HCT116 (cell line): ENCODE measurements around the gene TNFRSF19.

ENCODE experiments used
- EZH2 ChIP-seq: fragments of 200-600 bp; sonication (generic); IDR thresholded peaks from 2 replicates; pipeline ENCODE4 v1.6.1; 2017; ENCODE audit warnings: antibody characterized with exemption, mixed run types
- FOSL1 ChIP-seq: IDR thresholded peaks from 2 replicates; pipeline ENCODE4 v1.6.1; 2012; ENCODE audit warnings: low read depth
- POLR2A ChIP-seq: IDR thresholded peaks from 2 replicates; pipeline ENCODE4 v1.7.0; 2011; ENCODE audit warnings: borderline replicate concordance; ENCODE audit not compliant: insufficient read depth, insufficient read length; ENCODE audit errors: extremely low read depth
- SP1 ChIP-seq: IDR thresholded peaks from 2 replicates; pipeline ENCODE4 v1.6.1; 2012; ENCODE audit warnings: low read depth
- TCF7L2 ChIP-seq: IDR thresholded peaks from 2 replicates; pipeline ENCODE4 v1.7.0; 2011; ENCODE audit warnings: borderline replicate concordance, inconsistent platforms; ENCODE audit not compliant: insufficient read depth, insufficient read length; ENCODE audit errors: extremely low read depth
- YY1 ChIP-seq: IDR thresholded peaks from 2 replicates; pipeline ENCODE4 v1.6.1; 2011; ENCODE audit warnings: low read length, low read depth, moderate library complexity, mild to moderate bottlenecking; ENCODE audit not compliant: insufficient replicate concordance; ENCODE audit errors: extremely low read depth
- TF ChIP-seq, protein P1 (sequence below): IDR thresholded peaks from 2 replicates; pipeline ENCODE4 v1.6.1; 2012
- TF ChIP-seq, protein P2 (sequence below), 3 experiments: fragments of 200-600 bp in 1 of 3; sonication (generic) in 1 of 3; IDR thresholded peaks in 2 of 3; conservative IDR thresholded peaks in 1 of 3; 2 replicates each; pipeline ENCODE4 v1.5.1; 2012 to 2017; ENCODE audit warnings: low read depth in 2 of 3, low read length in 2 of 3, antibody characterized with exemption in 1 of 3, borderline replicate concordance in 1 of 3, control low read depth in 1 of 3, mild to moderate bottlenecking in 1 of 3, mixed read lengths in 1 of 3, mixed run types in 1 of 3, moderate library complexity in 1 of 3; ENCODE audit not compliant: insufficient read depth in 1 of 3
- TF ChIP-seq, protein P3 (sequence below): IDR thresholded peaks from 2 replicates; pipeline ENCODE4 v1.6.1; 2012; ENCODE audit warnings: low read depth

DNA sequence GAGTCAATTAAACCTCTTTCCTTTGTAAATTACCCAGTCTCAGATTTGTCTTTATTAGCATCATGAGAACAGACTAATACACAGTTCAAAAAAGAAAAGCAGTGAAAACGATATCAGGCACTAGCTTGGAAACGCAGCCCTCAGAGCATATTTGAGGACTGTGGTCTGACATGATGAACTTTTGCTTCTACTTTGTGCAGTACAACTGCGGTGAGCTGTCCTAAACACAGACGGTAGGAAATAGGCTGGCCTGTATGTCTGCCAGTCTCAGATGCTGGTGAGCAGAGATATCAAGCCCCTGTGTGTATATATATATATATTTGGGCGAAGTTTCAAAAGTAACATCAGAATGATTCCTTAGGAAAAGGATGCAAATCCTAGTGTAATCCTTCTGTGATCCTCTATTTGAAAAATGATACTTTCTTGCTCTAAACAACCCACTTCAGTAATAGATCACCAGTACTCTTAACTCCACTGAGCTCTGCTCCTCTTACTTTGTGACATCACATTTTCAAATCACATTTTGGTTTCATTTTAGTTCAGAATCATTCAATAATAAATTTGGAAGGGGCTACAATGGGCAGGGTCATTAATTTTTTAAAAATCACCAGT is 74.4 kb downstream of the TNFRSF19 start:
- TF ChIP-seq FOSL1: no peak
- no peak for TF ChIP-seq EZH2
- TF ChIP-seq YY1: no peak
- no peak for TF ChIP-seq SP1
- TF ChIP-seq, protein P1, sequence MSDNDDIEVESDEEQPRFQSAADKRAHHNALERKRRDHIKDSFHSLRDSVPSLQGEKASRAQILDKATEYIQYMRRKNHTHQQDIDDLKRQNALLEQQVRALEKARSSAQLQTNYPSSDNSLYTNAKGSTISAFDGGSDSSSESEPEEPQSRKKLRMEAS: no peak
- TF ChIP-seq, protein P2, sequence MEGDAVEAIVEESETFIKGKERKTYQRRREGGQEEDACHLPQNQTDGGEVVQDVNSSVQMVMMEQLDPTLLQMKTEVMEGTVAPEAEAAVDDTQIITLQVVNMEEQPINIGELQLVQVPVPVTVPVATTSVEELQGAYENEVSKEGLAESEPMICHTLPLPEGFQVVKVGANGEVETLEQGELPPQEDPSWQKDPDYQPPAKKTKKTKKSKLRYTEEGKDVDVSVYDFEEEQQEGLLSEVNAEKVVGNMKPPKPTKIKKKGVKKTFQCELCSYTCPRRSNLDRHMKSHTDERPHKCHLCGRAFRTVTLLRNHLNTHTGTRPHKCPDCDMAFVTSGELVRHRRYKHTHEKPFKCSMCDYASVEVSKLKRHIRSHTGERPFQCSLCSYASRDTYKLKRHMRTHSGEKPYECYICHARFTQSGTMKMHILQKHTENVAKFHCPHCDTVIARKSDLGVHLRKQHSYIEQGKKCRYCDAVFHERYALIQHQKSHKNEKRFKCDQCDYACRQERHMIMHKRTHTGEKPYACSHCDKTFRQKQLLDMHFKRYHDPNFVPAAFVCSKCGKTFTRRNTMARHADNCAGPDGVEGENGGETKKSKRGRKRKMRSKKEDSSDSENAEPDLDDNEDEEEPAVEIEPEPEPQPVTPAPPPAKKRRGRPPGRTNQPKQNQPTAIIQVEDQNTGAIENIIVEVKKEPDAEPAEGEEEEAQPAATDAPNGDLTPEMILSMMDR (IDR thresholded peaks at IDR 0.05 in 2 of 3, conservative IDR thresholded peaks at IDR 0.05 in 1 of 3; ENCODE audit: borderline replicate concordance in 1 of 3, insufficient read depth in 1 of 3, low read depth in 2 of 3, low read length in 2 of 3): no peak
- TF ChIP-seq POLR2A: no peak
- TF ChIP-seq TCF7L2: no peak
- TF ChIP-seq, protein P3, sequence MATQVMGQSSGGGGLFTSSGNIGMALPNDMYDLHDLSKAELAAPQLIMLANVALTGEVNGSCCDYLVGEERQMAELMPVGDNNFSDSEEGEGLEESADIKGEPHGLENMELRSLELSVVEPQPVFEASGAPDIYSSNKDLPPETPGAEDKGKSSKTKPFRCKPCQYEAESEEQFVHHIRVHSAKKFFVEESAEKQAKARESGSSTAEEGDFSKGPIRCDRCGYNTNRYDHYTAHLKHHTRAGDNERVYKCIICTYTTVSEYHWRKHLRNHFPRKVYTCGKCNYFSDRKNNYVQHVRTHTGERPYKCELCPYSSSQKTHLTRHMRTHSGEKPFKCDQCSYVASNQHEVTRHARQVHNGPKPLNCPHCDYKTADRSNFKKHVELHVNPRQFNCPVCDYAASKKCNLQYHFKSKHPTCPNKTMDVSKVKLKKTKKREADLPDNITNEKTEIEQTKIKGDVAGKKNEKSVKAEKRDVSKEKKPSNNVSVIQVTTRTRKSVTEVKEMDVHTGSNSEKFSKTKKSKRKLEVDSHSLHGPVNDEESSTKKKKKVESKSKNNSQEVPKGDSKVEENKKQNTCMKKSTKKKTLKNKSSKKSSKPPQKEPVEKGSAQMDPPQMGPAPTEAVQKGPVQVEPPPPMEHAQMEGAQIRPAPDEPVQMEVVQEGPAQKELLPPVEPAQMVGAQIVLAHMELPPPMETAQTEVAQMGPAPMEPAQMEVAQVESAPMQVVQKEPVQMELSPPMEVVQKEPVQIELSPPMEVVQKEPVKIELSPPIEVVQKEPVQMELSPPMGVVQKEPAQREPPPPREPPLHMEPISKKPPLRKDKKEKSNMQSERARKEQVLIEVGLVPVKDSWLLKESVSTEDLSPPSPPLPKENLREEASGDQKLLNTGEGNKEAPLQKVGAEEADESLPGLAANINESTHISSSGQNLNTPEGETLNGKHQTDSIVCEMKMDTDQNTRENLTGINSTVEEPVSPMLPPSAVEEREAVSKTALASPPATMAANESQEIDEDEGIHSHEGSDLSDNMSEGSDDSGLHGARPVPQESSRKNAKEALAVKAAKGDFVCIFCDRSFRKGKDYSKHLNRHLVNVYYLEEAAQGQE: no peak
